Astrocyte (in vitro differentiated cells and primary cell): ENCODE results near the gene MDFIC.

Source experiments
- EZH2 ChIP-seq: IDR thresholded peaks from 2 replicates; pipeline ENCODE4 v1.6.1; 2012; ENCODE audit warnings: mild to moderate bottlenecking, low read length, inconsistent platforms; ENCODE audit not compliant: insufficient read depth
- TF ChIP-seq, protein P1 (sequence below): IDR thresholded peaks from 2 replicates; pipeline ENCODE4 v1.5.1; 2011; ENCODE audit warnings: low read depth, mild to moderate bottlenecking, inconsistent platforms, low read length, moderate library complexity; ENCODE audit not compliant: insufficient read depth

DNA sequence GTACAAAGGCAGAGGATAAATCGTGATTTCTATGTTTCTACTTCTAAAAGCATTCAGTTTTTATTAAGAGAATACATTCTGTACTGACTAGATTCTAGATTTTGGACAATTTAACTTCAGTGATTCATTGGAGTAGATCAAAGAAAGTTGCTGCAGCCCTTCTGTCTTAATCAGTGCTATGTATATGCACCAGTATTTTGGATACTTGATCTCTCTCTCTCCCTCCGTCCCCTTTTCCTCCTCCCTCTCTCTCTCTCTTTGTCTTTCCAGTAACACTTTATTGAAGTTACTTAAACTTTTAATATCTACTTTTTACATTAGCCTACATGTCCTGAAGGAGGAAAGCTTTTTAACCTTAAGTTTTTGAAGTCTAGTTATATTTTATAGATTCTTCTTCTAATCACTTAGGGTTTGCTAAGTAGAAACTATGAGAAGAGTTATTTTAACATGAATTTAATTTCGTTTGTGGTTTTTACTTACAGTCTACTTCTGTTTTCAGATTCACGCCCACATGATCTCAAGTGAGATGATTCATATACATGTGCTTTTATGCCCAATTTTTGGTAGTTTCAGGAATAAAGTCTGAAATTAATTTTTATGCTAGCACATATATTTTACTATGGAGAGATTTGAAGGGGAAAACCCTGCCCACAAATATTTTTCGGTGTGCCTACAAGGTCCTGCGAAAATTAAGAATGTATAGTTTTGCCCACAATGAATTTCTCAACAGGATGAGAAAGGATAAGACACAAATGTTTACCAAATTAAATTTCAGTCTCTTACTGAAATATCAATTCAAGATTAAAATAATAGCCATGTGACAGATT lies 9.1 kb downstream of the MDFIC start:
- TF ChIP-seq, protein P1, sequence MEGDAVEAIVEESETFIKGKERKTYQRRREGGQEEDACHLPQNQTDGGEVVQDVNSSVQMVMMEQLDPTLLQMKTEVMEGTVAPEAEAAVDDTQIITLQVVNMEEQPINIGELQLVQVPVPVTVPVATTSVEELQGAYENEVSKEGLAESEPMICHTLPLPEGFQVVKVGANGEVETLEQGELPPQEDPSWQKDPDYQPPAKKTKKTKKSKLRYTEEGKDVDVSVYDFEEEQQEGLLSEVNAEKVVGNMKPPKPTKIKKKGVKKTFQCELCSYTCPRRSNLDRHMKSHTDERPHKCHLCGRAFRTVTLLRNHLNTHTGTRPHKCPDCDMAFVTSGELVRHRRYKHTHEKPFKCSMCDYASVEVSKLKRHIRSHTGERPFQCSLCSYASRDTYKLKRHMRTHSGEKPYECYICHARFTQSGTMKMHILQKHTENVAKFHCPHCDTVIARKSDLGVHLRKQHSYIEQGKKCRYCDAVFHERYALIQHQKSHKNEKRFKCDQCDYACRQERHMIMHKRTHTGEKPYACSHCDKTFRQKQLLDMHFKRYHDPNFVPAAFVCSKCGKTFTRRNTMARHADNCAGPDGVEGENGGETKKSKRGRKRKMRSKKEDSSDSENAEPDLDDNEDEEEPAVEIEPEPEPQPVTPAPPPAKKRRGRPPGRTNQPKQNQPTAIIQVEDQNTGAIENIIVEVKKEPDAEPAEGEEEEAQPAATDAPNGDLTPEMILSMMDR = no peak
- TF ChIP-seq EZH2 = no peak
